Thyroid gland (tissue), 4 donors: ENCODE data around the gene TSPAN31. TPM values are rescaled to one million over a fixed set of nuclear protein-coding genes. Genes with fewer than 3 reads are reported as not detected.

Experiments
- DNase-seq, 2 donors: peaks; one replicate each; pipeline ENCODE4 v3.0.0-alpha.2; 2019
- H3K27ac ChIP-seq, 3 donors: fragments of 200-600 bp; sonication (generic); 1 replicate in 2 of 3; 2 replicates in 1 of 3; pipeline ENCODE4 v1.5.1; 2016 to 2019; ENCODE audit warnings: mild to moderate bottlenecking in 1 of 3, moderate library complexity in 1 of 3
- H3K27me3 ChIP-seq: fragments of 200-600 bp; sonication (generic); one replicate; pipeline ENCODE4 v1.5.1; 2019
- H3K36me3 ChIP-seq, 2 donors: fragments of 200-600 bp; sonication (generic); one replicate each; pipeline ENCODE4 v1.5.1; 2016 to 2019
- H3K4me1 ChIP-seq, 2 donors: fragments of 200-600 bp; sonication (generic); one replicate each; pipeline ENCODE4 v1.5.1; 2017 to 2019
- H3K4me3 ChIP-seq, 3 donors: fragments of 200-600 bp; sonication (generic); replicated peaks in 1 of 3; 1 replicate in 2 of 3; 2 replicates in 1 of 3; pipeline ENCODE4 v1.5.1; 2016; ENCODE audit warnings: mild to moderate bottlenecking in 1 of 3
- H3K9me3 ChIP-seq: fragments of 200-600 bp; sonication (generic); one replicate; pipeline ENCODE4 v1.5.1; 2017
- POLR2A ChIP-seq, 2 donors: fragments of 450-650 bp; IDR thresholded peaks; one replicate each; pipeline ENCODE4 v1.6.1; 2017; ENCODE audit warnings: antibody characterized with exemption in 2 of 2, mild to moderate bottlenecking in 2 of 2, moderate library complexity in 1 of 2
- WGBS, 2 donors: methylation state at CpG; one replicate each; pipeline ENCODE4 v1.1.5; 2017; 5-methylcytosine and 5-hydroxymethylcytosine counted together
- intact Hi-C: fragments of 100-400 bp; cut with DNase I; formaldehyde crosslinking; loops from one replicate; pipeline ENCODE4 v1.15.1; 2023
- total RNA-seq, 4 donors: library from RNA; depleted of rRNA; stranded (reverse); fragments of >200 nt; gene quantifications; one replicate each; pipeline ENCODE4 v1.2.3, GENCODE V29; 2016
- TF ChIP-seq, protein P1 (sequence below), 6 experiments: fragments of 200-600 bp in 3 of 6; fragments of 450-650 bp in 3 of 6; sonication (generic) in 3 of 6; IDR thresholded peaks; one replicate each; pipeline ENCODE4 v1.5.1; 2016 to 2019; ENCODE audit warnings: antibody characterized with exemption in 6 of 6, mild to moderate bottlenecking in 2 of 6, inconsistent platforms in 1 of 6, moderate library complexity in 1 of 6

TSPAN31 gene
- total RNA-seq, 4 donors from 2014 or later, result 110 to 166 (median 137) TPM

DNA sequence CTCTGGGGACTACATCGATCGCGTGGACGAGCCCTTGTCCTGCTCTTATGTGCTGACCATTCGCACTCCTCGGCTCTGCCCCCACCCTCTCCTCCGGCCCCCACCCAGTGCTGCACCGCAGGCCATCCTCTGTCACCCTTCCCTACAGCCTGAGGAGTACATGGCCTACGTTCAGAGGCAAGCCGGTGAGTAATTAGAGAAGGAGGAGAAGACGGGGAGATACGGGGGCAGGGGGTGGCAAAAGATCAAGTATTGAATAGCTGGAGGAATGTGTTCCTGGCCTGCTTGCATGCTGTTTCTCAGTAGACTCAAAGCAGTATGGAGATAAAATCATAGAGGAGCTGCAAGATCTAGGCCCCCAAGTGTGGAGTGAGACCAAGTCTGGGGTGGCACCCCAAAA is 29.1 kb upstream of the TSPAN31 start:
- 94% methylated on average over 12 of the region's 12 CpGs for WGBS, 2 donors
- H3K9me3 ChIP-seq, result no peaks in the 10 kb centered on the region
- no peak overlapping the region for H3K27ac ChIP-seq
- peaks cover 43 to 51% of the 10 kb centered on the region in 2 donors for H3K36me3 ChIP-seq
- intact Hi-C loops, result no loop called here
- H3K27me3 ChIP-seq, result no peaks in the 10 kb centered on the region
- TF ChIP-seq, protein P1, sequence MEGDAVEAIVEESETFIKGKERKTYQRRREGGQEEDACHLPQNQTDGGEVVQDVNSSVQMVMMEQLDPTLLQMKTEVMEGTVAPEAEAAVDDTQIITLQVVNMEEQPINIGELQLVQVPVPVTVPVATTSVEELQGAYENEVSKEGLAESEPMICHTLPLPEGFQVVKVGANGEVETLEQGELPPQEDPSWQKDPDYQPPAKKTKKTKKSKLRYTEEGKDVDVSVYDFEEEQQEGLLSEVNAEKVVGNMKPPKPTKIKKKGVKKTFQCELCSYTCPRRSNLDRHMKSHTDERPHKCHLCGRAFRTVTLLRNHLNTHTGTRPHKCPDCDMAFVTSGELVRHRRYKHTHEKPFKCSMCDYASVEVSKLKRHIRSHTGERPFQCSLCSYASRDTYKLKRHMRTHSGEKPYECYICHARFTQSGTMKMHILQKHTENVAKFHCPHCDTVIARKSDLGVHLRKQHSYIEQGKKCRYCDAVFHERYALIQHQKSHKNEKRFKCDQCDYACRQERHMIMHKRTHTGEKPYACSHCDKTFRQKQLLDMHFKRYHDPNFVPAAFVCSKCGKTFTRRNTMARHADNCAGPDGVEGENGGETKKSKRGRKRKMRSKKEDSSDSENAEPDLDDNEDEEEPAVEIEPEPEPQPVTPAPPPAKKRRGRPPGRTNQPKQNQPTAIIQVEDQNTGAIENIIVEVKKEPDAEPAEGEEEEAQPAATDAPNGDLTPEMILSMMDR (IDR thresholded peaks at IDR 0.05), result no peak
- no peak for TF ChIP-seq POLR2A (IDR thresholded peaks at IDR 0.05)
- no peaks in the 10 kb centered on the region for H3K4me1 ChIP-seq
- H3K4me3 ChIP-seq, result no peak overlapping the region
- DNase-seq, result no peak

DNA sequence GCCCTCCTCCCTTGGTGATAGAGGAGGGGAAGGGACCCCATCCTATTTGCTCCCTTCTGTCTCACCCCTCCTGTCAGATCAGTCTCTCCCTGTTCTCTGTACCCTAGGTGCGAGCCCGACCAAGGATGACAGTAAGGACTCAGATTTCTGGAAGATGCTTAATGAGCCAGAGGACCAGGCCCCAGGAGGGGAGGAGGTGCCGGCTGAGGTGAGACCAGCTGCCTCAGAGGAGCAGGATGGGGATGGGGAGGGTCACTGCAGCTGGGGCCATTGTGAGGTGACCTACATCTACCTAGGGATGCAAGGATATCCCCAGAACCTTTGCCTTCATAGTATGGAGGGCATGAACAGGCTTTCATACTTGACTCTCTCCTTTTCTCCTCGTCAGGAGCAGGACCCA is 28.5 kb upstream of the TSPAN31 start:
- Histone ChIP-seq H3K36me3 (peaks cover 48 to 53% of the 10 kb centered on the region in 2 donors), H3K27ac (no peak overlapping the region), H3K27me3 (no peaks in the 10 kb centered on the region), H3K4me1 (no peaks in the 10 kb centered on the region), H3K9me3 (no peaks in the 10 kb centered on the region), H3K4me3 (no peak overlapping the region)
- no peak for DNase-seq
- WGBS, 2 donors, result 95% methylated on average over 4 of the region's 4 CpGs
- intact Hi-C loops, result no loop called here
- no peak for TF ChIP-seq POLR2A (IDR thresholded peaks at IDR 0.05)
- TF ChIP-seq, protein P1 (IDR thresholded peaks at IDR 0.05), result no peak

DNA sequence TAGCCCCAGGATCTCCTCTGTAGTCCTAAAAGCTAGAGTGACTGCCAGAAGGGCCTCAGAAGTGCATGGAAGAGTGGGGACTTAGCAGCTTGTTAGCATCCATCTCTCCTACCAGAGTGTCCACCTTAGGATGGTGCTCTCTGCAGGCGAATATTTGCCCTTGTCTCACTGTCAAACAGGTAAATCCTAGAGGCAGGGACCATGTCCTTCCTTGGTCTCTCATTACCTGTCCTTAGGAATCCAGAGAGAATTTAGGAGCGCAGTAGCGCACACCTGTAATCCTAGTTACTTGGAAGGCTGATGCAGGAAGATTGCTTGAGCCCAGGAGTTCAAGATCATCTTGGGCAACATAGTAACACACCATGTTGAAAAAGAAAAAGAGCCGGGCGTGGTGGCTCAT is 27.7 kb upstream of the TSPAN31 start:
- intact Hi-C loops, result no loop called here
- no peak overlapping the region for H3K27ac ChIP-seq
- no peaks in the 10 kb centered on the region for H3K27me3 ChIP-seq
- peaks cover 48 to 50% of the 10 kb centered on the region in 2 donors for H3K36me3 ChIP-seq
- TF ChIP-seq, protein P1 (IDR thresholded peaks at IDR 0.05), result no peak
- TF ChIP-seq POLR2A (IDR thresholded peaks at IDR 0.05), result no peak
- no peaks in the 10 kb centered on the region for H3K4me1 ChIP-seq
- no peak for DNase-seq
- 97 to 98% methylated on average over 5 of the region's 5 CpGs for WGBS, 2 donors
- H3K4me3 ChIP-seq, result no peak overlapping the region
- no peaks in the 10 kb centered on the region for H3K9me3 ChIP-seq

DNA sequence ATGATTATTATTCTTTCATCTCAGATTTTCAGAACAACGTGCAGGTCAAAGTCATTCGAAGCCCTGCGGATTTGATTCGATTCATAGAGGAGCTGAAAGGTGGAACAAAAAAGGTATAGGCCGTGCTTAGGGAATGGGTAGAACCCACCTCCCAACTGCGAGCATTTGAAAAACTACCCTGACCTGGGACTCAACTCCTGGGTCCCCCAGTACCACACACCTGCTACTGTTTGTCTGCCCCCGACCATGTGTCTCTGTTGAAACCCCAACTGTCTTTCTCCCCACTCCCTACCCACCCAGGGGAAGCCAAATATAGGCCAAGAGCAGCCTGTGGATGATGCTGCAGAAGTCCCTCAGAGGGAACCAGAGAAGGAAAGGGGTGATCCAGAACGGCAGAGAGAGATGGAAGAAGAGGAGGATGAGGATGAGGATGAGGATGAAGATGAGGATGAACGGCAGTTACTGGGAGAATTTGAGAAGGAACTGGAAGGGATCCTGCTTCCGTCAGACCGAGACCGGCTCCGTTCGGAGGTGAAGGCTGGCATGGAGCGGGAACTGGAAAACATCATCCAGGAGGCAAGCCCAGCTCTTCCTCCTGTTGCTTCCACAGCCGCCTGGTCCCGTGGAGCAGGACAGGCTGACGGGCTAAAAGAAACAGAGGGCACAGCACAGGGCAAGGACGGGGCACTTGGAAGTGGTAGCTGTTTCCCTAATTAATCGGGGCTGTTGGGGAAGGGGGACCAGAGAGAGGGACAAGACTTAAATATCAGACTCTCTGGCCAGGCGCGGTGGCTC is 26.8 kb upstream of the TSPAN31 start:
- no peak for DNase-seq
- Histone ChIP-seq H3K27ac (no peak overlapping the region), H3K4me3 (no peak overlapping the region), H3K27me3 (no peaks in the 10 kb centered on the region), H3K9me3 (no peaks in the 10 kb centered on the region), H3K4me1 (no peaks in the 10 kb centered on the region), H3K36me3 (peaks cover 48 to 50% of the 10 kb centered on the region in 2 donors)
- intact Hi-C loops, result no loop called here
- 95 to 96% methylated on average over 21 to 22 of the region's 22 CpGs for WGBS, 2 donors
- TF ChIP-seq, protein P1 (IDR thresholded peaks at IDR 0.05), result no peak
- no peak for TF ChIP-seq POLR2A (IDR thresholded peaks at IDR 0.05)
